HepG2 (cell line): ENCODE results near the gene SLC34A3. TPM values are rescaled to one million over a fixed set of nuclear protein-coding genes. Genes with fewer than 3 reads are reported as not detected.

Experiments
- AGO2 ChIP-seq: fragments of 200-400 bp; formaldehyde crosslinking; optimal IDR thresholded peaks from 2 replicates; pipeline ENCODE3; 2017; ENCODE audit warnings: mild to moderate bottlenecking, low read depth, low read length, moderate library complexity
- ARNTL ChIP-seq: sonication (generic); formaldehyde crosslinking; IDR thresholded peaks from 2 replicates; pipeline ENCODE4 v1.4.0; 2020; ENCODE audit warnings: mild to moderate bottlenecking, missing genetic modification reagents
- HMGA1 ChIP-seq: sonication (generic); formaldehyde crosslinking; conservative IDR thresholded peaks from 2 replicates; pipeline ENCODE4 v1.4.0; 2020; ENCODE audit warnings: missing genetic modification reagents
- HNF1A ChIP-seq, 2 experiments: sonication (generic) in 1 of 2; formaldehyde crosslinking in 1 of 2; IDR thresholded peaks; 2 replicates each; pipeline versions ENCODE4 v1.4.0 to v1.6.1; 2016 to 2020; ENCODE audit warnings: borderline replicate concordance in 1 of 2, low read depth in 1 of 2, mild to moderate bottlenecking in 1 of 2, missing genetic modification reagents in 1 of 2
- MIER2 ChIP-seq: IDR thresholded peaks from 2 replicates; pipeline ENCODE4 v1.6.1; 2016; ENCODE audit warnings: missing biosample characterization, missing genetic modification reagents
- PATZ1 ChIP-seq: sonication (generic); formaldehyde crosslinking; IDR thresholded peaks from 2 replicates; pipeline ENCODE4 v1.4.0; 2020; ENCODE audit warnings: missing genetic modification reagents
- RBFOX2 ChIP-seq: fragments of 200-400 bp; formaldehyde crosslinking; IDR thresholded peaks from 2 replicates; pipeline ENCODE4 v1.6.1; 2017; ENCODE audit warnings: low read depth, mild to moderate bottlenecking, low read length
- RXRB ChIP-seq: IDR thresholded peaks from 2 replicates; pipeline ENCODE4 v1.6.1; 2016; ENCODE audit warnings: borderline replicate concordance, missing genetic modification reagents, missing compliant biosample characterization
- SIX4 ChIP-seq: sonication (generic); formaldehyde crosslinking; IDR thresholded peaks from 2 replicates; pipeline ENCODE4 v1.4.0; 2020; ENCODE audit warnings: missing genetic modification reagents
- SOX6 ChIP-seq, 2 experiments: fragments of 450-650 bp in 1 of 2; sonication (generic) in 1 of 2; formaldehyde crosslinking in 1 of 2; IDR thresholded peaks; 2 replicates each; pipeline versions ENCODE4 v1.4.0 to v1.6.1; 2017 to 2020; ENCODE audit warnings: antibody characterized with exemption in 1 of 2, mild to moderate bottlenecking in 1 of 2, missing genetic modification reagents in 1 of 2
- YEATS4 ChIP-seq: sonication (generic); formaldehyde crosslinking; IDR thresholded peaks from 2 replicates; pipeline ENCODE4 v1.4.0; 2020; ENCODE audit warnings: missing genetic modification reagents, borderline replicate concordance
- ZBTB3 ChIP-seq: sonication (generic); formaldehyde crosslinking; IDR thresholded peaks from 2 replicates; pipeline ENCODE4 v1.4.0; 2020; ENCODE audit warnings: low read depth, mild to moderate bottlenecking, moderate library complexity, missing genetic modification reagents, borderline replicate concordance
- ZBTB38 ChIP-seq: sonication (generic); formaldehyde crosslinking; IDR thresholded peaks from 2 replicates; pipeline ENCODE4 v1.5.1; 2020; ENCODE audit warnings: mild to moderate bottlenecking, missing genetic modification reagents
- ZFP91 ChIP-seq: sonication (generic); formaldehyde crosslinking; IDR thresholded peaks from 2 replicates; pipeline ENCODE4 v1.9.0; 2022; ENCODE audit warnings: missing genetic modification reagents, mild to moderate bottlenecking, borderline replicate concordance
- ZNF180 ChIP-seq: sonication (generic); formaldehyde crosslinking; IDR thresholded peaks from 2 replicates; pipeline ENCODE4 v1.4.0; 2020; ENCODE audit warnings: low read depth, missing genetic modification reagents, borderline replicate concordance
- ZNF235 ChIP-seq: sonication (generic); formaldehyde crosslinking; IDR thresholded peaks from 2 replicates; pipeline ENCODE4 v1.8.1; 2023; ENCODE audit warnings: mild to moderate bottlenecking, missing genetic modification reagents, borderline replicate concordance
- ZNF530 ChIP-seq: sonication (generic); formaldehyde crosslinking; IDR thresholded peaks from 2 replicates; pipeline ENCODE4 v1.5.0; 2020; ENCODE audit warnings: low read depth, mild to moderate bottlenecking, missing genetic modification reagents
- ZNF770 ChIP-seq: sonication (generic); formaldehyde crosslinking; IDR thresholded peaks from 2 replicates; pipeline ENCODE4 v1.5.0; 2020; ENCODE audit warnings: mild to moderate bottlenecking, missing genetic modification reagents
- polyA plus RNA-seq, 8 experiments: library from polyadenylated mRNA; depleted of rRNA in 3 of 8; stranded (reverse) in 7 of 8; unstranded in 1 of 8; fragments of >200 nt; fragmentation: Illumina TruSeq in 4 of 8; extraction: Trizol in 4 of 8; gene quantifications; 2 replicates each; pipeline versions ENCODE4 v1.2.1 to v1.2.3, GENCODE V29; 2011 to 2016; ENCODE audit warnings: low read depth in 4 of 8, missing spikeins in 1 of 8, mixed read lengths in 1 of 8; ENCODE audit not compliant: insufficient read depth in 1 of 8
- total RNA-seq, 5 experiments: library from RNA; depleted of rRNA; stranded (reverse); fragments of >200 nt; fragmentation: Illumina TruSeq; extraction: Trizol; gene quantifications; 2 replicates each; pipeline ENCODE4 v1.2.3, GENCODE V29; 2016; ENCODE audit warnings: low read depth in 1 of 5

Gene SLC34A3
- total and polyA plus RNA-seq, 2 of the 13 experiments (the other 11 are each of a cell fraction or from before 2014, with no cell fraction given), result 0.07 to 1.0 TPM

- TF ChIP-seq RXRB (CRISPR knock-in tag), result no peak
- peak; percentile 67 for TF ChIP-seq RBFOX2
- TF ChIP-seq ZBTB3, result 0 out of 2 replicates have a peak, but pooled peaks have one; percentile 38
- no peak for TF ChIP-seq HNF1A (IDR thresholded peaks at IDR 0.05; ENCODE audit: low read depth)
- TF ChIP-seq HNF1A (CRISPR knock-in tag; IDR thresholded peaks at IDR 0.05; ENCODE audit: borderline replicate concordance), result 0 out of 2 replicates have a peak, but pooled peaks have one; percentile 3
- TF ChIP-seq ZBTB38 (CRISPR knock-in tag), result peak; percentile 24; the same call in 1 of the 2 replicates
- TF ChIP-seq ZNF235 (CRISPR knock-in tag), result no peak
- no peak for TF ChIP-seq SIX4 (CRISPR knock-in tag)
- 0 out of 2 replicates have a peak, but pooled peaks have one; percentile 17 for TF ChIP-seq YEATS4
- TF ChIP-seq ARNTL, result peak; percentile 14; the same call in 1 of the 2 replicates
- TF ChIP-seq MIER2 (CRISPR knock-in tag), result no peak
- no peak for TF ChIP-seq SOX6 (IDR thresholded peaks at IDR 0.05)
- TF ChIP-seq SOX6 (CRISPR knock-in tag; IDR thresholded peaks at IDR 0.05), result peak; percentile 20; the same call in 1 of the 2 replicates
- TF ChIP-seq ZNF770 (CRISPR knock-in tag), result no peak
- TF ChIP-seq ZFP91 (CRISPR knock-in tag), result no peak
- no peak for TF ChIP-seq PATZ1
- no peak for TF ChIP-seq ZNF180 (CRISPR knock-in tag)
- peak; percentile 8 for TF ChIP-seq AGO2
- TF ChIP-seq ZNF530 (CRISPR knock-in tag), result no peak
- no peak for TF ChIP-seq HMGA1 (CRISPR knock-in tag)
These were observed 12.4 kb upstream of the SLC34A3 start (continued) for GRCh38 chr9:137218212-137218753.
